Measurements from ENCODE around the gene SOWAHA. TPM values are rescaled to one million over a fixed set of nuclear protein-coding genes. Genes with fewer than 3 reads are reported as not detected.

SOWAHA gene
- total RNA-seq, 2 donors from 2014 or later = not detected

Other genes with a start within 250 kb of the SOWAHA start
- gene IL13, start 155.1 kb upstream of the SOWAHA start, total RNA-seq = under 1 TPM in 1 of 2 donors, not detected in 1; 0.29 TPM
- not detected for gene IL4, start 139.3 kb upstream of the SOWAHA start, total RNA-seq
- 10 to 100 TPM in 1 of 2 donors, 1 to 10 TPM in 1; 7.5 to 10.0 TPM for gene KIF3A, start 75.8 kb upstream of the SOWAHA start, total RNA-seq
- not detected for gene CCNI2, start 65.9 kb upstream of the SOWAHA start, total RNA-seq
- 10 to 100 TPM; 42.9 to 54.8 TPM for gene SEPTIN8, start 36.1 kb upstream of the SOWAHA start, total RNA-seq
- 1 to 10 TPM; 5.2 to 6.8 TPM for gene SHROOM1, start 17.3 kb downstream of the SOWAHA start, total RNA-seq
- gene GDF9, start 53.2 kb downstream of the SOWAHA start, total RNA-seq = under 1 TPM; 0.33 to 0.51 TPM
- gene UQCRQ, start 53.3 kb downstream of the SOWAHA start, total RNA-seq = 100 to 1,000 TPM; 364 to 379 TPM
- gene LEAP2, start 60.4 kb downstream of the SOWAHA start, total RNA-seq = under 1 TPM; 0.48 to 0.69 TPM
- gene AFF4, start 150.3 kb downstream of the SOWAHA start, total RNA-seq = 10 to 100 TPM; 78.2 to 90.3 TPM
- 10 to 100 TPM; 14.8 to 19.0 TPM for gene ZCCHC10, start 213.2 kb downstream of the SOWAHA start, total RNA-seq
- gene HSPA4, start 238.7 kb downstream of the SOWAHA start, total RNA-seq = 10 to 100 TPM; 70.4 to 89.8 TPM